SU-DHL-6 (cell line): ENCODE measurements around the gene PLEKHG2.
"Not testable (repeated sequence)": the region's sequence is repeated elsewhere in the genome, so short reads cannot be mapped to it uniquely, and the experiment has no call there.

Source experiments
- H2AFZ ChIP-seq: fragments of 200-600 bp; sonication (generic); 2 replicates; pipeline ENCODE4 v1.6.1; 2014; ENCODE audit warnings: low read depth, mild to moderate bottlenecking, moderate library complexity, mixed read lengths, antibody characterized with exemption, low read length; ENCODE audit not compliant: severe bottlenecking
- H3F3A ChIP-seq: fragments of 200-600 bp; shearing (Covaris generic); 2 replicates; pipeline ENCODE4 v1.6.0; 2016; ENCODE audit warnings: antibody characterized with exemption, mild to moderate bottlenecking; ENCODE audit not compliant: insufficient read depth
- H3K27ac ChIP-seq: fragments of 200-600 bp; sonication (generic); 2 replicates; pipeline ENCODE4 v1.5.1; 2016; ENCODE audit warnings: low read depth, mild to moderate bottlenecking, low read length, moderate library complexity, mixed read lengths
- H3K27me3 ChIP-seq: fragments of 200-600 bp; sonication (generic), shearing (Covaris generic); 2 replicates; pipeline ENCODE4 v1.6.0; 2014; ENCODE audit warnings: mild to moderate bottlenecking, low read length
- H3K36me3 ChIP-seq: fragments of 200-600 bp; sonication (generic); 2 replicates; pipeline ENCODE4 v1.6.1; 2014; ENCODE audit warnings: mild to moderate bottlenecking, low read length, mixed read lengths
- H3K4me2 ChIP-seq: fragments of 300-600, 200-600 bp; shearing (Covaris generic), sonication (generic); 2 replicates; pipeline ENCODE4 v1.6.0; 2014; ENCODE audit warnings: low read length, low read depth, mild to moderate bottlenecking; ENCODE audit not compliant: poor library complexity, severe bottlenecking
- H3K4me3 ChIP-seq: fragments of 200-600 bp; sonication (generic); 2 replicates; pipeline ENCODE4 v1.5.1; 2014; ENCODE audit warnings: antibody characterized with exemption, low read length, mild to moderate bottlenecking, mixed read lengths; ENCODE audit not compliant: insufficient read depth, poor library complexity, severe bottlenecking
- H3K79me2 ChIP-seq: fragments of 200-600 bp; sonication (generic); 2 replicates; pipeline ENCODE4 v1.6.1; 2014; ENCODE audit warnings: mild to moderate bottlenecking, low read length, moderate library complexity; ENCODE audit not compliant: insufficient read depth
- H3K9ac ChIP-seq: fragments of 200-600 bp; sonication (generic); 2 replicates; pipeline ENCODE4 v1.7.0; 2014; ENCODE audit warnings: mild to moderate bottlenecking, low read length
- H3K9me2 ChIP-seq: fragments of 200-600 bp; sonication (generic); replicated peaks from 2 replicates; pipeline ENCODE4 v1.6.1; 2014; ENCODE audit warnings: low read length; ENCODE audit not compliant: insufficient read depth
- H3K9me3 ChIP-seq: fragments of 200-600 bp; sonication (generic); 2 replicates; pipeline ENCODE4 v1.6.1; 2014; ENCODE audit warnings: low read length, mixed read lengths; ENCODE audit not compliant: insufficient read depth
- H4K20me1 ChIP-seq: fragments of 200-600 bp; sonication (generic); 2 replicates; pipeline ENCODE4 v1.6.1; 2014; ENCODE audit warnings: low read depth, mild to moderate bottlenecking, antibody characterized with exemption, low read length, moderate library complexity, mixed read lengths
- EZH2phosphoT487 ChIP-seq: fragments of 200-600 bp; sonication (generic), shearing (Covaris generic); conservative IDR thresholded peaks from 2 replicates; pipeline ENCODE4 v1.6.1; 2018; ENCODE audit warnings: mild to moderate bottlenecking, antibody characterized with exemption, low read length, moderate library complexity, mixed read lengths
- TF ChIP-seq, protein P1 (sequence below): fragments of 200-600 bp; sonication (generic); IDR thresholded peaks from one replicate; pipeline ENCODE4 v1.5.1; 2017; ENCODE audit warnings: antibody characterized with exemption, mild to moderate bottlenecking, low read length, moderate library complexity; ENCODE audit not compliant: insufficient read depth, poor library complexity, severe bottlenecking

Gene PLEKHG2

DNA sequence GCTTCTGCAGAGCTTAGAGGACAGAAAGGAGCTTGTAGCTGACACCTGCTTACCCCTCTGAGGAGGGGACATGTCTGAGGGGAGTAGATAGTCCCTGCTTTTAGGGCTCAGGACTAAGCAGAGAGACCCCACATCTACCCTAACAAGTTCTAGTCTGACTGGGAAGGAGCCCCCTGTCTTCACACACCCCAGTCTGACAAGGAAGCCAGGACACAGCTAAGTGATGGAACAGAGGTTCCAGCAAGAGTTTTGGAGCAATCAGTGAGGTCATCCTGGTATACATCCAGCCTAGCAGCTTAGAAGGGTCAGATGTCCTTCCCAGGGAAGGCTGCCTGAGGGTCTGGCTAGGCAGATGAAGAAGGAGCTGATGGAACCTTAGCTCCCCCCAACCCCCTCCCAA is 36.5 kb upstream of the PLEKHG2 start:
- H3K27ac ChIP-seq, result no peak overlapping the region
- no peaks in the 10 kb centered on the region for H3K9me2 ChIP-seq
- H3K4me3 ChIP-seq, result no peak overlapping the region
- no peaks in the 10 kb centered on the region for H4K20me1 ChIP-seq
- H3K27me3 ChIP-seq, result no peaks in the 10 kb centered on the region
- no peaks in the 10 kb centered on the region for H3K79me2 ChIP-seq
- H3K9ac ChIP-seq, result no peak overlapping the region
- no peak overlapping the region for H3K4me2 ChIP-seq
- no peak overlapping the region for H2AFZ ChIP-seq
- no peaks in the 10 kb centered on the region for H3K9me3 ChIP-seq
- no peaks in the 10 kb centered on the region for H3K36me3 ChIP-seq
- no peak for TF ChIP-seq EZH2phosphoT487
- TF ChIP-seq, protein P1, sequence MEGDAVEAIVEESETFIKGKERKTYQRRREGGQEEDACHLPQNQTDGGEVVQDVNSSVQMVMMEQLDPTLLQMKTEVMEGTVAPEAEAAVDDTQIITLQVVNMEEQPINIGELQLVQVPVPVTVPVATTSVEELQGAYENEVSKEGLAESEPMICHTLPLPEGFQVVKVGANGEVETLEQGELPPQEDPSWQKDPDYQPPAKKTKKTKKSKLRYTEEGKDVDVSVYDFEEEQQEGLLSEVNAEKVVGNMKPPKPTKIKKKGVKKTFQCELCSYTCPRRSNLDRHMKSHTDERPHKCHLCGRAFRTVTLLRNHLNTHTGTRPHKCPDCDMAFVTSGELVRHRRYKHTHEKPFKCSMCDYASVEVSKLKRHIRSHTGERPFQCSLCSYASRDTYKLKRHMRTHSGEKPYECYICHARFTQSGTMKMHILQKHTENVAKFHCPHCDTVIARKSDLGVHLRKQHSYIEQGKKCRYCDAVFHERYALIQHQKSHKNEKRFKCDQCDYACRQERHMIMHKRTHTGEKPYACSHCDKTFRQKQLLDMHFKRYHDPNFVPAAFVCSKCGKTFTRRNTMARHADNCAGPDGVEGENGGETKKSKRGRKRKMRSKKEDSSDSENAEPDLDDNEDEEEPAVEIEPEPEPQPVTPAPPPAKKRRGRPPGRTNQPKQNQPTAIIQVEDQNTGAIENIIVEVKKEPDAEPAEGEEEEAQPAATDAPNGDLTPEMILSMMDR, result no peak
- H3F3A ChIP-seq, result no peaks in the 10 kb centered on the region

DNA sequence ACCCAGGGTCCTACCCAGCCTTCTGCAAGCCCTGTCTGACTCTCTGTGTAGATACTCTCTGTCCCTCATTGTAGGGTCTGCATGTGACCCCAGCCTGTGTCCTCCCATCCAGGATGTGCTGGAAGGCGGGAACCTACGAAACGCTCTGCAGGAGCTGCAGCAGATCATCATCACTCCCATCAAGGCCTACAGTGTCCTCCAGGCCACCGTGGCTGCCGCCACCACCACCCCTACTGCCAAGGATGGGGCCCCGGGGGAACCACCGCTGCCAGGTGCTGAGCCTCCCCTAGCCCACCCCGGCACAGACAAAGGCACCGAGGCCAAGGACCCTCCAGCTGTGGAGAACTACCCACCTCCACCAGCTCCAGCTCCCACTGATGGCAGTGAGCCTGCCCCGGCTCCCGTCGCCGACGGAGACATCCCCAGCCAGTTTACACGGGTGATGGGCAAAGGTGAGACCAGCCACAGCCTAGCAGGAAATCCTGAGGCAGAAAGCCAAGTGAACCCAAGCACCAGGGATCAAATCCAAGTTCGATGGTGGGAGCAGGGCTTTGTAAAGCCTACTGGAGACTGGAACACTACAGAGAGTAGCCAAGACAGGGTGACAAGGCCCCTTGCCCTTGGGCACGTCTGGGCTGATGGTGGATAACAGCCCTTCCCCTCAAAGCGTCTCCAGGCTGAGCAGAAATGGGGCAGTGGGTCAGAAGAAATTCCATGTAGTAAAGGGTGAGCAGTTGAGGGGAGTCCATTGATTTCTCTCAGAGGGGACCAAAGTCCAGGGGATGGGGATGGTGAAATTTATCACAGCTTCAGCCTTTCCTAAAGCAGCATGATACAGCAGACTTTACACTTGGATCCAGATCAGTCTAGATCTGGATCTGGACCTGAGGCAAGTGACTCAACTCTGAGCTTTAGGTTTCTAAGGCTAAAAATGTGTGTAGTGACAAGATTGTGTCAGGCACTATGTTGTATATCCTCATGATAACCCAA is 34.8 kb upstream of the PLEKHG2 start:
- no peaks in the 10 kb centered on the region for H3K27me3 ChIP-seq
- no peak overlapping the region for H3K27ac ChIP-seq
- TF ChIP-seq, protein P1, result no peak
- TF ChIP-seq EZH2phosphoT487, result no peak
- H3K79me2 ChIP-seq, result no peaks in the 10 kb centered on the region
- no peak overlapping the region for H2AFZ ChIP-seq
- H3K9me2 ChIP-seq, result no peaks in the 10 kb centered on the region
- H4K20me1 ChIP-seq, result no peaks in the 10 kb centered on the region
- H3K4me2 ChIP-seq, result no peak overlapping the region
- no peaks in the 10 kb centered on the region for H3F3A ChIP-seq
- H3K9me3 ChIP-seq, result no peaks in the 10 kb centered on the region
- no peaks in the 10 kb centered on the region for H3K36me3 ChIP-seq
- H3K4me3 ChIP-seq, result no peak overlapping the region
- H3K9ac ChIP-seq, result no peak overlapping the region

DNA sequence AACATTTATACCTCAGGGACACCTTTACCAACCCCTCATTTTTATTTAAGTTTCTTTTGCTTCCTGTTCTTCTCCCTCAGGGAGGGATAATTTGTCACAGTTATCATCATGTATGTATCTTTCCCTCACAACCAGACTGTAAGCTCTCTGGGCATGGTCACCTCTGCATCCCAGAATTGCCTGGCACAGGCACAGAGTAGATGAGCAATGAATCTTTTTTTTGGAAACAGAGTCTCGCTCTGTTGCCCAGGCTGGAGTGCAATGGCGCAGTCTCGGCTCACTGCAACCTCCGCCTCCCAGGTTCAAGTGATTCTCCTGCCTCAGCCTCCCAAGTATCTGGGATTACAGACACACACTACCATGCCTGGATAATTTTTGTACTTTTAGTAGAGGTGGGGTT is 33.1 kb upstream of the PLEKHG2 start:
- not testable (repeated sequence) for H4K20me1 ChIP-seq, H3K4me3 ChIP-seq, H3K4me2 ChIP-seq, H3K36me3 ChIP-seq, H3K27me3 ChIP-seq, H3K79me2 ChIP-seq, H3K9ac ChIP-seq, H3F3A ChIP-seq, H3K9me2 ChIP-seq, H3K9me3 ChIP-seq, H2AFZ ChIP-seq, H3K27ac ChIP-seq

DNA sequence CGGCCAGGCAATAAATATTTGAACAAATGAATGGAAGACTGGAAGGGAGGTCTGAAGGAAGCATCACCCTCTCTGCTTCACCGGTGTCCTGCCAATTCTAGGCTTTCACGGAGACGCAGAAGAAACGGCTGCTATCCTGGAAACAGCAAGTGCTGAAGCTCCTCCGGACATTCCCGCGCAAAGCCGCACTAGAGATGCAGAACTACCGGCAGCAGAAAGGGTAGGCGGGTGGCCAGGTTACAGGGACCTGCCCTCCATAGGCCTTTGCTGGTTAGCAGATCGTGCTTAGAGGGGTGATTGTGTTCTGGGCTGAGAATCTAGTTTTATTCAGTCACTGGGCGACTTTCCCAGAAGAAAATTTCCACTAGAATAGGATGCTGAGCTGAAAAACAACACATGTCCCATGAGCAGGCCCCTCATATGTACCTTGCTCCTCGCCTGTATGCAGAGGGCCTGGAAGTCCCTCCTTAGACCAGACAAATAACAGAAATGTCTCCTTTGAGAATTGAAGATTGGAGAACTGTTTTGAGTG is 32.5 kb upstream of the PLEKHG2 start:
- Histone ChIP-seq H3K79me2 (no peaks in the 10 kb centered on the region), H3K27me3 (no peaks in the 10 kb centered on the region), H3K4me3 (no peak overlapping the region), H3K4me2 (no peak overlapping the region), H2AFZ (no peak overlapping the region), H3F3A (no peaks in the 10 kb centered on the region), H3K9ac (no peak overlapping the region), H3K27ac (no peak overlapping the region), H3K9me2 (no peaks in the 10 kb centered on the region), H3K36me3 (no peaks in the 10 kb centered on the region), H3K9me3 (no peaks in the 10 kb centered on the region), H4K20me1 (no peaks in the 10 kb centered on the region)
- no peak for TF ChIP-seq EZH2phosphoT487
- TF ChIP-seq, protein P1, result no peak
